HCT116 (cell line): ENCODE measurements around the gene SFRP2. TPM values are rescaled to one million over a fixed set of nuclear protein-coding genes. Genes with fewer than 3 reads are reported as not detected.

Experiments
- ATAC-seq: fragments of 200-7000 bp; cut with Tn5 transposase; 2 replicates; pipeline ENCODE4 v1.9.1; 2020; ENCODE audit warnings: mild to moderate bottlenecking, moderate library complexity
- BruUV-seq: library from RNA; stranded (reverse); fragments of 400-500 nt; replicated peaks from 2 replicates; lab custom pipeline; 2021; lab: Mats Ljungman, UMichigan
- CTCF ChIA-PET: fragments of 300-600 bp; sonication (Branson Sonifier 250); formaldehyde crosslinking; loops from one replicate; lab custom pipeline; 2021; ENCODE audit warnings: antibody characterized with exemption; lab: Charles Lee
- POLR2A ChIA-PET: fragments of 300-600, 350-600 bp; sonication (Branson Sonifier 250); formaldehyde crosslinking; loops from one replicate; lab custom pipeline; 2021; ENCODE audit warnings: antibody characterized with exemption; lab: Charles Lee
- RAD21 ChIA-PET, 2 experiments: fragments of 300-600 bp; sonication (Branson Sonifier 250); formaldehyde crosslinking; loops; one replicate each; lab custom pipeline; 2023; ENCODE audit warnings: low total read pairs in 2 of 2; ENCODE audit not compliant: uncharacterized antibody in 2 of 2, unreplicated experiment in 2 of 2, low non-redundant PET in 1 of 2; lab: Charles Lee
- DNase-seq: peaks from one replicate; pipeline ENCODE4 v3.0.0-alpha.2; 2010; ENCODE audit warnings: low read depth, low spot score
- H2AFZ ChIP-seq: fragments of 200-600 bp; shearing (Covaris generic), sonication (generic); 2 replicates; pipeline ENCODE4 v1.6.1; 2017; ENCODE audit warnings: low read depth, mixed run types, mixed read lengths, antibody characterized with exemption, low read length; ENCODE audit not compliant: poor library complexity, severe bottlenecking
- H3K27ac ChIP-seq: 2 replicates; pipeline ENCODE4 v1.5.1; 2012; ENCODE audit warnings: low read depth, low read length
- H3K27me3 ChIP-seq: fragments of 200-600 bp; sonication (generic); 2 replicates; pipeline ENCODE4 v1.6.1; 2016; ENCODE audit warnings: mixed run types, low read length, mixed read lengths; ENCODE audit not compliant: insufficient read depth
- H3K36me3 ChIP-seq, 2 experiments: fragments of 200-500 bp in 1 of 2; fragments of 200-600 bp in 1 of 2; sonication (Bioruptor generic) in 1 of 2; sonication (generic) in 1 of 2; 2 replicates each; pipeline versions ENCODE4 v1.5.1 to v1.6.1; 2014 to 2016; ENCODE audit warnings: low read length in 2 of 2, inconsistent platforms in 1 of 2, mixed read lengths in 1 of 2, mixed run types in 1 of 2; ENCODE audit not compliant: insufficient read depth in 2 of 2, control insufficient read depth in 1 of 2
- H3K4me1 ChIP-seq, 2 experiments: fragments of 200-600 bp in 1 of 2; sonication (generic) in 1 of 2; 2 replicates each; pipeline versions ENCODE4 v1.5.1 to v1.6.1; 2012 to 2017; ENCODE audit warnings: low read length in 2 of 2, inconsistent platforms in 1 of 2, mild to moderate bottlenecking in 1 of 2, mixed read lengths in 1 of 2, mixed run types in 1 of 2, moderate library complexity in 1 of 2; ENCODE audit not compliant: insufficient read depth in 2 of 2, control insufficient read depth in 1 of 2
- H3K4me2 ChIP-seq: fragments of 200-600 bp; sonication (generic); 2 replicates; pipeline ENCODE4 v1.6.1; 2017; ENCODE audit warnings: mixed run types, low read length, mixed read lengths
- H3K4me3 ChIP-seq, 2 experiments: fragments of 200-600 bp in 1 of 2; sonication (generic) in 1 of 2; replicated peaks in 1 of 2; 2 replicates each; pipeline ENCODE4 v1.5.1; 2011 to 2016; ENCODE audit warnings: low read length in 2 of 2, control low read depth in 1 of 2, low read depth in 1 of 2, mild to moderate bottlenecking in 1 of 2, mixed read lengths in 1 of 2, mixed run types in 1 of 2
- H3K79me2 ChIP-seq: fragments of 200-600 bp; sonication (generic); 2 replicates; pipeline ENCODE4 v1.6.1; 2017; ENCODE audit warnings: mild to moderate bottlenecking, mixed run types, low read length, moderate library complexity, mixed read lengths; ENCODE audit not compliant: insufficient read depth
- H3K9ac ChIP-seq: fragments of 200-600 bp; sonication (generic); 2 replicates; pipeline ENCODE4 v1.6.1; 2016; ENCODE audit warnings: low read length, mixed read lengths
- H3K9me2 ChIP-seq: fragments of 200-600 bp; sonication (generic), shearing (Covaris generic); 2 replicates; pipeline ENCODE4 v1.6.1; 2017; ENCODE audit warnings: mixed run types, mild to moderate bottlenecking, moderate library complexity; ENCODE audit not compliant: insufficient read depth
- H3K9me3 ChIP-seq, 2 experiments: fragments of 200-500 bp in 1 of 2; fragments of 200-600 bp in 1 of 2; sonication (Bioruptor generic) in 1 of 2; sonication (generic) in 1 of 2; 2 replicates each; pipeline ENCODE4 v1.6.1; 2014 to 2017; ENCODE audit warnings: low read length in 2 of 2, mixed read lengths in 2 of 2, inconsistent platforms in 1 of 2, low read depth in 1 of 2, mild to moderate bottlenecking in 1 of 2, mixed run types in 1 of 2, moderate library complexity in 1 of 2; ENCODE audit not compliant: control insufficient read depth in 1 of 2, insufficient read depth in 1 of 2
- H4K20me1 ChIP-seq: fragments of 200-600 bp; sonication (generic), shearing (Covaris generic); 2 replicates; pipeline ENCODE4 v1.6.1; 2017; ENCODE audit warnings: mixed run types, mild to moderate bottlenecking, moderate library complexity; ENCODE audit not compliant: insufficient read depth
- CTCF ChIP-seq, 3 experiments: fragments of 200-600 bp in 1 of 3; sonication (generic) in 1 of 3; IDR thresholded peaks in 2 of 3; conservative IDR thresholded peaks in 1 of 3; 2 replicates each; pipeline ENCODE4 v1.5.1; 2012 to 2017; ENCODE audit warnings: low read depth in 2 of 3, low read length in 2 of 3, antibody characterized with exemption in 1 of 3, borderline replicate concordance in 1 of 3, control low read depth in 1 of 3, mild to moderate bottlenecking in 1 of 3, mixed read lengths in 1 of 3, mixed run types in 1 of 3, moderate library complexity in 1 of 3; ENCODE audit not compliant: insufficient read depth in 1 of 3
- ELF1 ChIP-seq: IDR thresholded peaks from 2 replicates; pipeline ENCODE4 v1.6.1; 2012; ENCODE audit warnings: low read depth, borderline replicate concordance
- EZH2 ChIP-seq: fragments of 200-600 bp; sonication (generic); IDR thresholded peaks from 2 replicates; pipeline ENCODE4 v1.6.1; 2017; ENCODE audit warnings: antibody characterized with exemption, mixed run types
- JUND ChIP-seq: IDR thresholded peaks from 2 replicates; pipeline ENCODE4 v1.6.1; 2012
- MAX ChIP-seq: IDR thresholded peaks from 2 replicates; pipeline ENCODE4 v1.6.1; 2012
- POLR2AphosphoS5 ChIP-seq: IDR thresholded peaks from 2 replicates; pipeline ENCODE4 v1.6.1; 2011; ENCODE audit warnings: mild to moderate bottlenecking, low read depth, low read length, moderate library complexity
- SP1 ChIP-seq: IDR thresholded peaks from 2 replicates; pipeline ENCODE4 v1.6.1; 2012; ENCODE audit warnings: low read depth
- intact Hi-C: fragments of 100-400 bp; cut with micrococcal nuclease; formaldehyde crosslinking; loops from 2 replicates; pipeline ENCODE4 v1.10.0; 2022
- total RNA-seq: library from RNA; stranded (reverse); gene quantifications from one replicate; pipeline ENCODE4 v1.2.1, GENCODE V29; 2021; ENCODE audit not compliant: unreplicated experiment

SFRP2 gene
- total RNA-seq, 1 experiment from 2014 or later: 0.22 TPM

- H3K4me2 ChIP-seq: no peak within 1 kb of the TSS
- intact Hi-C loops: loop anchor here (10.0 kb wide), 1 partner anchor 415 kb away; the partner anchor contains the start of gene MND1
- H3K36me3 ChIP-seq: no peaks in the 10 kb centered on the region
- no peaks in the 10 kb centered on the region for H3K9me2 ChIP-seq
- ChIA-PET RAD21 (no interaction called here), POLR2A (no interaction called here), CTCF (no interaction called here)
- ATAC-seq: no peak
- no TSS peak for BruUV-seq
- no peaks in the 10 kb centered on the region for H4K20me1 ChIP-seq
- no peaks in the 10 kb centered on the region for H3K79me2 ChIP-seq
- no peak within 1 kb of the TSS for H3K4me3 ChIP-seq
- H2AFZ ChIP-seq: no peak within 1 kb of the TSS
- H3K27me3 ChIP-seq: no peaks in the 10 kb centered on the region
- H3K9me3 ChIP-seq: no peaks in the 10 kb centered on the region
- no peak for DNase-seq
- H3K27ac ChIP-seq: no peak within 1 kb of the TSS
- H3K4me1 ChIP-seq: peaks cover 0 to 3% of the 10 kb centered on the region in 2 experiments; a peak in 1 of 4 replicates
- no peak within 1 kb of the TSS for H3K9ac ChIP-seq
- no peak for TF ChIP-seq JUND
- no peak for TF ChIP-seq CTCF (IDR thresholded peaks at IDR 0.05 in 2 of 3, conservative IDR thresholded peaks at IDR 0.05 in 1 of 3; ENCODE audit: borderline replicate concordance in 1 of 3, insufficient read depth in 1 of 3, low read depth in 2 of 3, low read length in 2 of 3)
- no peak for TF ChIP-seq SP1
- TF ChIP-seq POLR2AphosphoS5: no peak
- TF ChIP-seq EZH2: no peak
- no peak for TF ChIP-seq ELF1
- no peak for TF ChIP-seq MAX
Measured at GRCh38 chr4:153759407-153760316, 29.2 kb downstream of the SFRP2 start, which contains the start of gene RNF175. RNF175 (minus strand) TSS chr4:153760024; CDS start chr4:153759862, 162 bp downstream.
